Activated naive CD8-positive, alpha-beta T cell treated with anti-CD3 and anti-CD28 coated beads for 36 hours (primary cell): Measurements from ENCODE around the gene PIK3CA. TPM values are rescaled to one million over a fixed set of nuclear protein-coding genes. Genes with fewer than 3 reads are reported as not detected.
A peak's percentile ranks its signal among the peaks of the same experiment; 100 is the strongest.

ENCODE experiments used
- DNase-seq: peaks from one replicate; pipeline ENCODE4 v3.0.0; 2021
- H3K27ac Mint-ChIP-seq: one replicate; pipeline ENCODE4 v1.8.0; 2022; ENCODE audit warnings: mild to moderate bottlenecking, moderate library complexity, mixed read lengths
- H3K27me3 Mint-ChIP-seq: one replicate; pipeline ENCODE4 v1.8.0; 2022; ENCODE audit warnings: mild to moderate bottlenecking, mixed read lengths
- H3K36me3 Mint-ChIP-seq: one replicate; pipeline ENCODE4 v1.8.0; 2021; ENCODE audit warnings: mild to moderate bottlenecking, mixed read lengths
- H3K4me1 Mint-ChIP-seq: one replicate; pipeline ENCODE4 v1.8.0; 2021; ENCODE audit warnings: mixed read lengths
- H3K4me3 Mint-ChIP-seq: one replicate; pipeline ENCODE4 v1.8.0; 2022; ENCODE audit warnings: mild to moderate bottlenecking, moderate library complexity, mixed read lengths
- H3K9me3 Mint-ChIP-seq: one replicate; pipeline ENCODE4 v1.8.0; 2022; ENCODE audit warnings: mixed read lengths
- total RNA-seq, 2 experiments: library from RNA; stranded (reverse); gene quantifications; one replicate each; pipeline ENCODE4 v1.2.3, GENCODE V29; 2021

Gene PIK3CA
- total RNA-seq, 2 experiments from 2014 or later = 16.8 to 19.0 TPM

GRCh38 chr3:179175358-179175757, 27.2 kb downstream of the PIK3CA start:
- H3K9me3 Mint-ChIP-seq = peaks cover 11% of the 10 kb centered on the region
- H3K4me3 Mint-ChIP-seq = no peak overlapping the region
- H3K36me3 Mint-ChIP-seq = peaks cover 10% of the 10 kb centered on the region
- no peak overlapping the region for H3K27ac Mint-ChIP-seq
- no peaks in the 10 kb centered on the region for H3K27me3 Mint-ChIP-seq
- DNase-seq = no peak
- peaks cover 25% of the 10 kb centered on the region for H3K4me1 Mint-ChIP-seq

GRCh38 chr3:179177611-179178010, 29.5 kb downstream of the PIK3CA start:
- Mint-ChIP-seq H3K9me3 (no peaks in the 10 kb centered on the region), H3K36me3 (peaks cover 2% of the 10 kb centered on the region), H3K27me3 (no peaks in the 10 kb centered on the region), H3K4me1 (peaks cover 34% of the 10 kb centered on the region), H3K27ac (no peak overlapping the region), H3K4me3 (no peak overlapping the region)
- DNase-seq = no peak

- Mint-ChIP-seq H3K9me3 (no peaks in the 10 kb centered on the region), H3K4me3 (no peak overlapping the region), H3K36me3 (peaks cover 2% of the 10 kb centered on the region), H3K27ac (no peak overlapping the region), H3K4me1 (peaks cover 43% of the 10 kb centered on the region), H3K27me3 (no peaks in the 10 kb centered on the region)
- no peak for DNase-seq
Observed at GRCh38 chr3:179179256-179179655, 31.1 kb downstream of the PIK3CA start.

- H3K27me3 Mint-ChIP-seq = no peaks in the 10 kb centered on the region
- DNase-seq = no peak
Observed at GRCh38 chr3:179179979-179180759, 32.0 kb downstream of the PIK3CA start.

GRCh38 chr3:179181021-179181472, 32.9 kb downstream of the PIK3CA start:
- H3K4me1 Mint-ChIP-seq = peaks cover 44% of the 10 kb centered on the region
- no peak overlapping the region for H3K27ac Mint-ChIP-seq
- H3K27me3 Mint-ChIP-seq = no peaks in the 10 kb centered on the region
- no peak overlapping the region for H3K4me3 Mint-ChIP-seq
- no peak for DNase-seq
- no peaks in the 10 kb centered on the region for H3K9me3 Mint-ChIP-seq
- H3K36me3 Mint-ChIP-seq = peaks cover 5% of the 10 kb centered on the region

More at GRCh38 chr3:179179979-179180759, 32.0 kb downstream of the PIK3CA start:
- no peak overlapping the region for H3K4me3 Mint-ChIP-seq
- H3K27ac Mint-ChIP-seq = no peak overlapping the region
- H3K4me1 Mint-ChIP-seq = peaks cover 47% of the 10 kb centered on the region
- H3K36me3 Mint-ChIP-seq = peaks cover 2% of the 10 kb centered on the region
- H3K9me3 Mint-ChIP-seq = no peaks in the 10 kb centered on the region

GRCh38 chr3:179181993-179182551, 33.9 kb downstream of the PIK3CA start:
- Mint-ChIP-seq H3K27ac (peak overlapping the region; percentile 80), H3K4me3 (peak overlapping the region; percentile 29), H3K27me3 (no peaks in the 10 kb centered on the region), H3K4me1 (peaks cover 46% of the 10 kb centered on the region), H3K9me3 (no peaks in the 10 kb centered on the region), H3K36me3 (peaks cover 7% of the 10 kb centered on the region)
- peak; percentile 18 for DNase-seq

GRCh38 chr3:179182902-179183301, 34.7 kb downstream of the PIK3CA start:
- Mint-ChIP-seq H3K27ac (no peak overlapping the region), H3K9me3 (no peaks in the 10 kb centered on the region), H3K27me3 (no peaks in the 10 kb centered on the region), H3K36me3 (peaks cover 8% of the 10 kb centered on the region), H3K4me1 (peaks cover 49% of the 10 kb centered on the region), H3K4me3 (no peak overlapping the region)
- DNase-seq = no peak

- Mint-ChIP-seq H3K4me1 (peaks cover 50% of the 10 kb centered on the region), H3K36me3 (peaks cover 10% of the 10 kb centered on the region), H3K27ac (no peak overlapping the region), H3K27me3 (no peaks in the 10 kb centered on the region), H3K4me3 (no peak overlapping the region), H3K9me3 (no peaks in the 10 kb centered on the region)
- no peak for DNase-seq
Observed at GRCh38 chr3:179184826-179185225, 36.7 kb downstream of the PIK3CA start.

GRCh38 chr3:179186426-179186825, 38.3 kb downstream of the PIK3CA start:
- no peaks in the 10 kb centered on the region for H3K9me3 Mint-ChIP-seq
- peaks cover 60% of the 10 kb centered on the region for H3K4me1 Mint-ChIP-seq
- no peak overlapping the region for H3K4me3 Mint-ChIP-seq
- H3K27me3 Mint-ChIP-seq = no peaks in the 10 kb centered on the region
- H3K36me3 Mint-ChIP-seq = peaks cover 10% of the 10 kb centered on the region
- H3K27ac Mint-ChIP-seq = no peak overlapping the region
- no peak for DNase-seq

- Mint-ChIP-seq H3K36me3 (peaks cover 10% of the 10 kb centered on the region), H3K9me3 (no peaks in the 10 kb centered on the region), H3K4me3 (no peak overlapping the region), H3K27me3 (no peaks in the 10 kb centered on the region), H3K27ac (no peak overlapping the region), H3K4me1 (peaks cover 45% of the 10 kb centered on the region)
- DNase-seq = no peak
Observed at GRCh38 chr3:179189759-179190158, 41.6 kb downstream of the PIK3CA start.

- Mint-ChIP-seq H3K27me3 (no peaks in the 10 kb centered on the region), H3K36me3 (peaks cover 10% of the 10 kb centered on the region), H3K4me3 (no peak overlapping the region), H3K27ac (no peak overlapping the region), H3K4me1 (peaks cover 42% of the 10 kb centered on the region), H3K9me3 (no peaks in the 10 kb centered on the region)
- no peak for DNase-seq
Observed at GRCh38 chr3:179190581-179190980, 42.4 kb downstream of the PIK3CA start.

GRCh38 chr3:179192542-179192941, 44.4 kb downstream of the PIK3CA start:
- Mint-ChIP-seq H3K36me3 (peaks cover 3% of the 10 kb centered on the region), H3K27me3 (no peaks in the 10 kb centered on the region), H3K27ac (no peak overlapping the region), H3K4me3 (no peak overlapping the region), H3K4me1 (peaks cover 47% of the 10 kb centered on the region), H3K9me3 (no peaks in the 10 kb centered on the region)
- DNase-seq = no peak

GRCh38 chr3:179194931-179195330, 46.8 kb downstream of the PIK3CA start:
- H3K4me1 Mint-ChIP-seq = peaks cover 43% of the 10 kb centered on the region
- H3K27me3 Mint-ChIP-seq = no peaks in the 10 kb centered on the region
- H3K9me3 Mint-ChIP-seq = no peaks in the 10 kb centered on the region
- DNase-seq = no peak
- H3K4me3 Mint-ChIP-seq = no peak overlapping the region
- peaks cover 4% of the 10 kb centered on the region for H3K36me3 Mint-ChIP-seq
- H3K27ac Mint-ChIP-seq = no peak overlapping the region

GRCh38 chr3:179196098-179196497, 47.9 kb downstream of the PIK3CA start:
- H3K9me3 Mint-ChIP-seq = no peaks in the 10 kb centered on the region
- H3K4me3 Mint-ChIP-seq = no peak overlapping the region
- H3K27me3 Mint-ChIP-seq = no peaks in the 10 kb centered on the region
- H3K4me1 Mint-ChIP-seq = peaks cover 37% of the 10 kb centered on the region
- H3K36me3 Mint-ChIP-seq = peaks cover 9% of the 10 kb centered on the region
- DNase-seq = no peak
- no peak overlapping the region for H3K27ac Mint-ChIP-seq

GRCh38 chr3:179196700-179197099, 48.5 kb downstream of the PIK3CA start:
- H3K27ac Mint-ChIP-seq = peak overlapping the region; percentile 20
- no peak for DNase-seq
- H3K36me3 Mint-ChIP-seq = peaks cover 9% of the 10 kb centered on the region
- H3K9me3 Mint-ChIP-seq = no peaks in the 10 kb centered on the region
- H3K27me3 Mint-ChIP-seq = no peaks in the 10 kb centered on the region
- no peak overlapping the region for H3K4me3 Mint-ChIP-seq
- peaks cover 37% of the 10 kb centered on the region for H3K4me1 Mint-ChIP-seq

GRCh38 chr3:179200790-179201189, 52.6 kb downstream of the PIK3CA start:
- Mint-ChIP-seq H3K4me1 (peaks cover 23% of the 10 kb centered on the region), H3K27ac (peak overlapping the region; percentile 32), H3K4me3 (no peak overlapping the region), H3K36me3 (peaks cover 13% of the 10 kb centered on the region), H3K27me3 (no peaks in the 10 kb centered on the region), H3K9me3 (no peaks in the 10 kb centered on the region)
- DNase-seq = no peak
